GM19099 (cell line): ENCODE data around the gene P2RX3.

ENCODE experiments used
- POLR2A ChIP-seq: IDR thresholded peaks from 3 replicates; pipeline ENCODE4 v1.6.1; 2011; ENCODE audit warnings: low read depth; ENCODE audit not compliant: insufficient read length; ENCODE audit errors: extremely low read depth

P2RX3 gene

DNA sequence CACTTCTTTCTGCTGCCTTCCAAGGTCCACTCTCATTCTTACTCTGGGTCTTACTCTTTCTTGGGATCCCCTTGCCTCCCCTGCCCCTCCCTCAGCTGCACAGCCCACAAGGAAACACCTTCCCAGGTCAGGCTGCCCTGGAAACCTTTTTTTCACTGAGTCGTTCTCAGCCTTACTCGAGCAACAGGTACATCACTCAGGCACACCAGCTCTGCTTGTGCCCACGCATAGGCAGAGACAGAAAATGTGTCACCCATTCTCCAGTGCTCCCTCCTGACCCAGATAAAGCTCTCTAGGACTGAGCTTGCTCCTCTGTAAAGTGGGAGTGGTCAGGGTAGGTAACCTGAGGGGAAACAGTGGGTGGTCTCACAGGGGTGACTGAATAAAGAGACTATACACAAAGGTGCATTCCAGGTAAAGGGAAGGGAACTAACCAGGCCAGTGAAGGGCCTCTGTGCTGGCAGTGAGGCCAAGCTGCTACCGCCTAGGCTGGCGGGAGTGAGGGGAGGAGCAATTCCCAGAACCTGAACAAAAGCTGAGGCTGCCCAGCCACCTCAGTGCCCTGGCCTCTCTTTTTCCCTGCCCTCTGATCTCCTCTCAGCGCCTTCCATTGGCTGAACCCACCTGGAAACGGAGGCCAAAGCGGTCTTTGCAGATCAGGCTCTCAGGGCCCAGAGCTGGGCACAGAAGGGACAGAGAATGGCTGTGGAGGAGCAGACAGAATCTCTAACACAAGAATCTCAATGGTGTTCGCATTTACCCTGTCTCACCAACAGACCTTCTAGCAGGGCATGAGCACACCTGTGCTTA lies 26.9 kb downstream of the P2RX3 start:
- TF ChIP-seq POLR2A = no peak

- TF ChIP-seq POLR2A = no peak
Measured at GRCh38 chr11:57368106-57368844, 30.1 kb downstream of the P2RX3 start.

DNA sequence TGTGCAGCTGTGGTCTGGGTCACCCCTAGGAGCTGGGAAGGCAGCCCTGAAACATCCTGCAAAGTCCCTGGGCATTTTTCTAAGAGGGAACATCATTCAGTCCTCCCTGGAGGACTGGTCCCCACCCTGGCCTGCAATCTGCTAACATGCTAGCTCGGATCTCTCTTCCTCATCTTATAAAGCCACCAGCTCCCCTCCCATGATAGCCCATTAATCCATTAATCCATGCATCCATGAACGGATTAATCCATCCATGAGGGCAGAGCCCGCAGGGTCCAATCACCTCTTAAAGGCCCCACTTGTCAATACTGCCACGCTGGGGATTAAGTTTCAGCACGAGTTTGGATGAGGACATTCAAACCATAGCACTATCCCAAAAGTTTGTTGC lies 30.7 kb downstream of the P2RX3 start:
- TF ChIP-seq POLR2A = no peak

DNA sequence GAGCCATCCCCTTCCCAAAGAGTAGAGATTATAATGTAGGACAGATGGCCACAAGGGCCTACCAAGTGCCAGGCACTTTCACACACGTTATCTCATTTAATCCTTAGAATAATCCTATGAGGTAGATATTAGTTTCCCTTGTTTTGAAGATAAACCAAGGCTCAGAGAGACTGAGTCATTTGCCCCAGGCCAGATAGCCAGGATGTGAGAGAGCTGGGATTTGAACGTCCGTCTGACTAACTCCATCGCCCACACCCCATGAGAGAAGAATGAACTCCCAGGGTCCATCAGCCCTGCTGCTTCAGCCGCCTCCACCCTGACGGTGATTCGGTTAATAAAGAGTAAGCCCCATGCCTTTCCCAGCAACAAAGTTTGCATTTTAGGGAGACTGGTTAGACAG lies 32.1 kb downstream of the P2RX3 start:
- TF ChIP-seq POLR2A = no peak

DNA sequence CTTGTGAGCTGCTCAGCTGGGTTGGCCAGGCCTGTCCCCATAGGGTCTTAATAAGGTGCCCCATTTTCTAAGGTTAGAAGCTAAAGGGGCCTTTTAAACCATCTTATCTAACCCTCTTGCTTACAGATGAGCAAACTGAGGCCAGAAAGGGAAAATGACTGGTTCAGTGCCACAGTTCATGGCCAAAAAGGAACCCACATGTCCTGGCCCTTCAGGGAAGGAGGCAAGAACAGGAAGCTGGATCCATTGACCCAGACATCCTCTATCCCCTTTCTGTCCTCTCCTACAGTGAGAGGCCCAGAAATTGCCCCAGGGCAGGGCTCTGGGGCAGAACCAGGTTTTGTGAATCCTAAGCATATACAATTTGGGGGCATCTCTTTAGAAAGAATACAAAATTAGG lies 32.8 kb downstream of the P2RX3 start:
- TF ChIP-seq POLR2A = no peak

DNA sequence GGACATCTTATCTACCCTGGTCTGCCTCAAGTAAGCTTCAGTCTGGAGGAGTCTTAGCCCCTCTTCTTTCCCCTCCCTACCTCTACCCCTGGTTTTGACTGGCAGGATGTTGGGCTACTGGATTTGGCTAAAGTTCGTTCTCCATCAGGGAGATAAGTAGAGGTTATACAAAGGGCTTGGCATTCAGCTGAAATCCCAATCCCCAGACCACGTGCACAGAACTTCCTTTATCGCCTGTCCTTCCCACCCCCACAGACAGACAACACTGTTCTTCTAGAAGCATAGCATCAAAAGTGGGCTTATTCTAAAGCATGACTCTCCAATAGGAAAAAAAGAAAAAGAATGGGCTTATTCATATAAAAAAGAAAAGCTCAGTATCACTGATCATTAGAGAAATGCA lies 35.0 kb downstream of the P2RX3 start:
- no peak for TF ChIP-seq POLR2A

DNA sequence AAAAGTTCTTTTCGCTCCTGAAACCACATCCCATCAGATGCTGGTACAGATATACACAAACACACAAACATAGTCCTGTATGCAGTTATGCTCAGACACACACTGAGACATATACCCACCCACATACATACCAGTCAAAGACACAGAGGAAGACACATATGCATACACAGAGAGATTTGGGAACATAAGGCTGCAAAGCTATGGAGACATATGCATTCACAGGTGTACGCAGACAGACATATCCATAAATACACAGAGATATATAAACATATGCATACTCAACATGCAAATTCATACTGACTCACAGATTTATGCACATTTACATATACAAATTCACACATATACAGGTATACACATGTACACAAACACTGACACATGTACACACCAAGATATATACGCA lies 36.8 kb downstream of the P2RX3 start:
- no peak for TF ChIP-seq POLR2A

GRCh38 chr11:57375490-57375889 lies 37.3 kb downstream of the P2RX3 start:
- TF ChIP-seq POLR2A = no peak

DNA sequence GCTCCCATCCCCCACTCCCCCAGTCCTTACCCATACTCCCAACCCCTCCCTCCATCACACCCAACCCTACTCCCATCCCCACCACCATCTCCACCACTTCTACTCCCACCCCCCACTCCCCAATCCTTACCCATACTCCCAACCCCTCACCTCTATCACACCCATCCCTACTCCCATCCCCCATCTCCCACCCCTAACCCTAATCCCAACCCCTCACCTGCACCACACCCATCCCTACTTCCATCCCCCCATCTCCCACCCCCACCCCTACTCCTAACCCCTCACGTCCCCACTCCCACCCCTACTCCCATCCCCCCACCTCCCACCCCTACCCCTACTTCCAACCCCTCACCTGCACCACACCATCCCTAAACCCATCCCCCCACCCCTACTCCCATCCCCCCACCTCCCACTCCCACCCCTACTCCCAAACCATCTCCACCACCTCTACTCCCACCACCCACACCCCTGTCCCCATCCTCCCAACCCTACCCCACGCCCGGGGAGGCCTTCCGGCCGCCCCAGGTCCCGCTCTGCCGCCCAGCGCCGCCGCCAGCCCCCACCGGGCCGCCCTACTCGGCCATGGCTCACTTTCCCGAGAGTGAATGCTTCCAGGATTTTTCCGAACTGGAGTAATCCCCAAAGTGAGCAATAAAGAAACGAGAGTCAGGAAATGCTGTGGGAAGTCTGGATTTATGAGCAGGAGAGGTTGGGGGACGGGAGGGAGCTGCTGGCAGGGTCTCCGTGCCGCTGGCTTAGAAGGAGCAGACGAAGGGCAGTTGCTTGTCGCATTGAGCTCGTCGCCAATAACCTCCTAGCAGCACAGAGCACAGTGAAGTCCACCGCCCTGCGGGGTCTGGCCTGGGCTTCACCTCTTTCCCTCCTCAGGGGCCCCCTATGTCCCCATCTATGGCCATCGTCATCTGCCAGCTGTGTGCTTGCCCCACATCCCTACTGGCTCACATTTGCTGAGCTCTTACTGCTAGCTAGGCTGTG lies 38.2 kb downstream of the P2RX3 start:
- no peak for TF ChIP-seq POLR2A

DNA sequence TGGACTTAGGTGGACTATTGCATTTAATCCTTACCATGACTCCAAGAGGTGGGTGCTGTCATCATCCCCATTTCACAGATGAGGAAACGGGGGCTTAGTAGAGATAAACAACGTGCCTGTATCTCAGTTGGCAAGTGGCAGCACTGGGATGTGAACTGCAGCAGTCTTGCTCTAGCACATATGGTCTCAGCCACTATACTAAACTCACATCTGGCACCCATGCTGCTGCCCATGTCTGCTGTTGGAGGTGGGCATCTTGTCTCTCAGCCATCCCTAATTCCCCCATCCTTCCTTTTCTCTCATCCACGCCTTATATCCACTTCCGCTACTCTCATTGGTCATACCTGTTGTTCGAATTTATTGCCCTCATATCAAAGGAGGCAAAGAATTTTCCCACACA lies 39.0 kb downstream of the P2RX3 start:
- no peak for TF ChIP-seq POLR2A

GRCh38 chr11:57378186-57378585 lies 40.0 kb downstream of the P2RX3 start:
- TF ChIP-seq POLR2A = no peak

DNA sequence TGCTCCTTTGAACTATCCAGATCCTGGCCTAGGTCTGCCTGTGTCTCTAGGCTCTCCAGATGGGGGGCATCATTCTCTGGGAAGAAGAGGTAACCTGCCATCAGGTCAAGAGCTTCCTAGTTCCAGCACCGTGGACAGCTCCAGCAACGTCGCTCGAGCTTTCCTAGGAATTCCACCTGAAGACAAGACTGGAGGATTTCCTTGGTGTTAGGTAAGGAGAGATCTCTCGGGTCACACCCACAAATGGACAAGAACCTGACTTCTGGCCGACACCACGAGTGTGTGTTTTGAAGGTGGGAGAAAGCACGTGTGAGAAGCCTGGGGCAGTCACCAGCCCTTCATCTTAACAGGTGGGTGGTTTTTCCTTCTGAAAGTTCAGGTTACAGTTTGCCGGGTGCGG lies 41.6 kb downstream of the P2RX3 start:
- TF ChIP-seq POLR2A = no peak

GRCh38 chr11:57380975-57381374 lies 42.8 kb downstream of the P2RX3 start, which contains the start of gene PRG3:
PRG3 (minus strand) TSS chr11:57381150; CDS start chr11:57380708, 442 bp downstream.
- TF ChIP-seq POLR2A = no peak

DNA sequence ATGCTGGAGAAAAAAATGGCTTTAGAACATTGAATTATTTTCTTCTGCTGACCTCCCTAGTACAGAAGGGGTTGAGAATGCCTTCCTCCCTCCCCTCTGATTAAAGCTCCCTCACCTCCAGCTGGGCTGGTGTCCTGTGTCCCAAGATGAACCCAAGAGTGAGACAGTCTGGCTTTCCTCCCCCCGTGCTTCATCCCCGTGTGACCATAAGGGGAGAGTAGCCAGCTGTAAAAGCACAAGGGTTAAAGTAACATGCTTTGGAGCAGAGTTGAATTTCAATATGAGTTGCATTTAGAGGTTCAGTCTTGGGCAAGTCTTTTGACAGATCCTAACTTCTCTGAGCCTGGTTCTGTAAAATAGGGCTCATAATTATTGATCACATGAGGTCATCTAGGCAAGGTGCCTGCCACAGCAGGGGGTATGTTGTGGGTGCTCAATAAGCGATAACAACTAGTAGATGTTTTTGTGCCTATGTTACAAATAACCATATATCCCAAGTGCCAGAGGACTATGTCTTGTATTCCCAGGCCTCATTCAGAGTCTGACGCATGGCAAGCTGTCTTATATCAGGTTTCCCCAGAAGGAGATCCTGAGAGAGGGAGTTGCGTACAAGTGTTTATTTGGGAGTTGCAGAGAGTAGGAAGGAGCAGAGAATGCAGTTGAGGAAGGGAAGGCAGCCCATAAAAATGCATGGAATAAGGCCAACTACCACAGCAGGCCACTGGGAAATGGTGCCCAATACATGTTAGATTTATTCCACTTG lies 48.2 kb downstream of the P2RX3 start:
- TF ChIP-seq POLR2A = no peak
